ENCODE results near the gene CSK.

CSK gene

GRCh38 chr15:74847432-74847831 is 65.6 kb downstream of the CSK start:
- H3K9ac ChIP-seq (ENCODE audit: low read depth, low read length): no peak overlapping the region
- no peaks in the 10 kb centered on the region for H3K9me3 ChIP-seq (ENCODE audit: insufficient read depth, low read length, severe bottlenecking)
- peaks cover 4% of the 10 kb centered on the region for H3K79me2 ChIP-seq (ENCODE audit: insufficient read depth, low read length)
- no peak overlapping the region for H3K4me2 ChIP-seq (ENCODE audit: insufficient read depth, low read length)
- H3K27me3 ChIP-seq (ENCODE audit: insufficient read depth, low read length, poor library complexity): no peaks in the 10 kb centered on the region
- peaks cover 13% of the 10 kb centered on the region for H3K4me1 ChIP-seq (ENCODE audit: insufficient read depth, low read length)
- no peaks in the 10 kb centered on the region for H4K20me1 ChIP-seq (ENCODE audit: insufficient read depth, low read length)
- no peak for DNase-seq
- H2AFZ ChIP-seq (ENCODE audit: low read depth, low read length): no peak overlapping the region
- peaks cover 61% of the 10 kb centered on the region for H3K36me3 ChIP-seq (ENCODE audit: insufficient read depth, low read length)
- no peak for TF ChIP-seq CTCF (IDR thresholded peaks at IDR 0.05; ENCODE audit: borderline replicate concordance, extremely low read depth, low read length, poor library complexity, severe bottlenecking)
- no peak overlapping the region for H3K4me3 ChIP-seq (ENCODE audit: low read depth in 1 of 2, low read length in 2 of 2)
- H3K27ac ChIP-seq (ENCODE audit: low read length): no peak overlapping the region
- ATAC-seq (ENCODE audit: insufficient read depth, low read depth): no peak

GRCh38 chr15:74850393-74850792 is 68.5 kb downstream of the CSK start:
- no peak overlapping the region for H3K4me2 ChIP-seq (ENCODE audit: insufficient read depth, low read length)
- H3K4me1 ChIP-seq (ENCODE audit: insufficient read depth, low read length): no peaks in the 10 kb centered on the region
- H3K36me3 ChIP-seq (ENCODE audit: insufficient read depth, low read length): peaks cover 65% of the 10 kb centered on the region
- no peaks in the 10 kb centered on the region for H3K79me2 ChIP-seq (ENCODE audit: insufficient read depth, low read length)
- H3K27ac ChIP-seq (ENCODE audit: low read length): no peak overlapping the region
- H4K20me1 ChIP-seq (ENCODE audit: insufficient read depth, low read length): no peaks in the 10 kb centered on the region
- no peak overlapping the region for H3K9ac ChIP-seq (ENCODE audit: low read depth, low read length)
- H2AFZ ChIP-seq (ENCODE audit: low read depth, low read length): no peak overlapping the region
- no peaks in the 10 kb centered on the region for H3K27me3 ChIP-seq (ENCODE audit: insufficient read depth, low read length, poor library complexity)
- no peaks in the 10 kb centered on the region for H3K9me3 ChIP-seq (ENCODE audit: insufficient read depth, low read length, severe bottlenecking)
- no peak for ATAC-seq (ENCODE audit: insufficient read depth, low read depth)
- TF ChIP-seq EZH2 (IDR thresholded peaks at IDR 0.05; ENCODE audit: borderline replicate concordance, low read depth, low read length, severe bottlenecking) (no peak), CTCF (IDR thresholded peaks at IDR 0.05; ENCODE audit: borderline replicate concordance, extremely low read depth, low read length, poor library complexity, severe bottlenecking) (no peak)
- H3K4me3 ChIP-seq (ENCODE audit: low read depth in 1 of 2, low read length in 2 of 2): no peak overlapping the region
- no peak for DNase-seq

- TF ChIP-seq EZH2 (IDR thresholded peaks at IDR 0.05; ENCODE audit: borderline replicate concordance, low read depth, low read length, severe bottlenecking) (no peak), CTCF (IDR thresholded peaks at IDR 0.05; ENCODE audit: borderline replicate concordance, extremely low read depth, low read length, poor library complexity, severe bottlenecking) (no peak)
- peaks cover 7% of the 10 kb centered on the region; the same call in 1 of the 2 replicates for H3K79me2 ChIP-seq (ENCODE audit: insufficient read depth, low read length)
These were observed 70.1 kb downstream of the CSK start for GRCh38 chr15:74851960-74852359.

More at GRCh38 chr15:74851960-74852359, 70.1 kb downstream of the CSK start:
- Histone ChIP-seq H3K4me2 (ENCODE audit: insufficient read depth, low read length) (no peak overlapping the region), H3K4me3 (ENCODE audit: low read depth in 1 of 2, low read length in 2 of 2) (no peak overlapping the region), H3K27me3 (ENCODE audit: insufficient read depth, low read length, poor library complexity) (no peaks in the 10 kb centered on the region), H3K27ac (ENCODE audit: low read length) (no peak overlapping the region), H3K36me3 (ENCODE audit: insufficient read depth, low read length) (peaks cover 65% of the 10 kb centered on the region), H3K9ac (ENCODE audit: low read depth, low read length) (no peak overlapping the region), H3K4me1 (ENCODE audit: insufficient read depth, low read length) (no peaks in the 10 kb centered on the region), H3K9me3 (ENCODE audit: insufficient read depth, low read length, severe bottlenecking) (no peaks in the 10 kb centered on the region), H2AFZ (ENCODE audit: low read depth, low read length) (no peak overlapping the region), H4K20me1 (ENCODE audit: insufficient read depth, low read length) (peaks cover under 1% of the 10 kb centered on the region; the same call in 1 of the 2 replicates)
- no peak for ATAC-seq (ENCODE audit: insufficient read depth, low read depth)
- no peak for DNase-seq

All from DND-41 (cell line).